Measurements from ENCODE around the gene AOPEP.
A peak's percentile ranks its signal among the peaks of the same experiment; 100 is the strongest.

Gene AOPEP

DNA sequence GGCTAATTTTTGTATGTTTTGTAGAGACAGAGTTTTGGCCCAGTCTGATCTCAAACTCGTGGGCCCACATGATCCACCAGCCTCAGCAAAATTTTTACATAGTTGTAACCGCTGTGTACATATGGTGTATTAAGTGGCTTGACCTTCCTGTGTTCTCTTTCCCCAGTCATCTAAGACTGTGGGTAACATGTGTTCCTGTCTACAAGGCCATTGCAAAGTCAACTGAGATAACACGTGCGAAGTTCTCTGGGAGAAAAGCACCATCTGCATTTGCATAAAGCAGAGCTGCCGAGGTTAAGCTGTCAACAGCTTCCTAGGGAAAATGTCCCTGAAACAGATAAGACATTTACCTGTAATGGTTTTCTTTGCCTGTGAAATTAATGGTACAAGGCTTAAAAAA is 317.3 kb downstream of the AOPEP start:
- Histone ChIP-seq H3K36me3 (ENCODE audit: control insufficient read depth in 5 of 5, insufficient read depth in 5 of 5, low read length in 5 of 5) (peaks cover 0 to 25% (median 3%) of the 10 kb centered on the region in 5 donors), H3K4me3 (ENCODE audit: low read depth in 1 of 5, low read length in 5 of 5) (no peak overlapping the region), H3K27ac (ENCODE audit: low read depth, low read length) (no peak overlapping the region), H3K9me3 (ENCODE audit: control insufficient read depth in 5 of 5, low read length in 5 of 5) (no peaks in the 10 kb centered on the region), H3K4me1 (ENCODE audit: control insufficient read depth in 5 of 5, insufficient read depth in 5 of 5, low read length in 5 of 5) (peaks cover 0 to 8% (median 4%) of the 10 kb centered on the region in 5 donors), H3K27me3 (ENCODE audit: control insufficient read depth in 5 of 5, insufficient read depth in 4 of 5, low read length in 5 of 5) (no peaks in the 10 kb centered on the region), H3K9ac (ENCODE audit: low read length in 5 of 5) (no peak overlapping the region)

DNA sequence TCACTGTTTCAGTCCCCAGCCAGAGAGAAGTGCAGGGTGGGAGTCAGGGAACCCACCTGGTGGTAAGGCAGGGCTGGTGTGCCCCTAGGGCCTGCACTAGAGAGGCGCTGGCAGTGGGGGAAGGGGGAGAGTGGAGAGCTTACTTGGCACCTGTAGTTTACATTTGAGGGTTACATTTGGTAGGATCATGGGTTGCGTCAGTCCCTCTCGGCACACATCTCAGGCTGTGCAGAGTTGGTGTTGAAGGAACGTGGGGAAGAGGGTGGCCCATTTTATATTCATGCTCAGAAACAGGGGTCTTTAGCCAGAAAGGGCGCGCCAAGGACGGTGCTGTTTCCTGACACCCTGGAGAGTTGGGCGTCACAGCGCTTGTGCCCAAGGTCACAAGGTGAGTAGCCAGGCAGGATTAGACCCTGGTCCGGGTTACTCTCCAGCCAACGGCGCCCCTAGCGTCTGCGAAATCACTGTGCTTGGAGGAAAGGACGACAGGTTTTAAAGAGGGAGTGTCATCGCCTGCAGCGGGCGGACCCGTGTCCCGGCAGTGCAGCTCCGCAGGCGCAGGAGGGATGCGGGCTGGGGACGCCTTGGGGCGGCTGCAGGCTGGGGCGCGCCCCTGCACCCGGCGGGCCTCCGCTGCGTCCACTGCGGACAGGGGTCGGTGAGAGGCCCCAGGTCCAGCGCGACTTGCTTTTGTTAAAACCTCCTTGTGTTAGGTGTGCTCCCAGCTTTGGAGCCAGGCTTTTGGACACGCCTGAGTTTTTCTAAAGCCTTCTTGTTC is 318.4 kb downstream of the AOPEP start:
- Histone ChIP-seq H3K27ac (ENCODE audit: low read depth, low read length) (no peak overlapping the region), H3K9ac (ENCODE audit: low read length in 5 of 5) (no peak overlapping the region), H3K9me3 (ENCODE audit: control insufficient read depth in 5 of 5, low read length in 5 of 5) (no peaks in the 10 kb centered on the region), H3K4me1 (ENCODE audit: control insufficient read depth in 5 of 5, insufficient read depth in 5 of 5, low read length in 5 of 5) (peaks cover 0 to 19% (median 11%) of the 10 kb centered on the region in 5 donors), H3K36me3 (ENCODE audit: control insufficient read depth in 5 of 5, insufficient read depth in 5 of 5, low read length in 5 of 5) (peaks cover 0 to 25% (median 3%) of the 10 kb centered on the region in 5 donors), H3K27me3 (ENCODE audit: control insufficient read depth in 5 of 5, insufficient read depth in 4 of 5, low read length in 5 of 5) (no peaks in the 10 kb centered on the region), H3K4me3 (ENCODE audit: low read depth in 1 of 5, low read length in 5 of 5) (no peak overlapping the region)

DNA sequence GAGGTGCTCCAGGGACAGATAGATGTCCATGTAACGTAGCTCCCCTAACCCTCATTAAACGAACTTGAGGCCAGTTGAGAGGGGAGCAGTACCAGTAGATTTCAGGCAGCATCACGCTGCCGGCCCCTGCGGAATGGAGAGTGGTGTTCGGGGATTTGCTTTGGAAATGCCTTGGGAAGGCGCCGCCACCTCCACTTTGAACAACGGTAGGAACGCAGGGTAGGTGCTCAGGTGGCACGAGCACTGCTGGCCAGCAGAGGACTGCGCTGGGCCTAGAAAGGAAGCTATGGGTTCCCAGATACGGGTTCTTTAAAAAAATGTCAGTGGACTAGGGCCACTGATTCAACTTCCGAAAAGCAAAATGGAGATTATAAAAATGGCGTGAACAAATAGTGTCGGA is 319.3 kb downstream of the AOPEP start:
- H3K27ac ChIP-seq (ENCODE audit: low read depth, low read length): no peak overlapping the region
- H3K9ac ChIP-seq (ENCODE audit: low read length in 5 of 5): no peak overlapping the region

DNA sequence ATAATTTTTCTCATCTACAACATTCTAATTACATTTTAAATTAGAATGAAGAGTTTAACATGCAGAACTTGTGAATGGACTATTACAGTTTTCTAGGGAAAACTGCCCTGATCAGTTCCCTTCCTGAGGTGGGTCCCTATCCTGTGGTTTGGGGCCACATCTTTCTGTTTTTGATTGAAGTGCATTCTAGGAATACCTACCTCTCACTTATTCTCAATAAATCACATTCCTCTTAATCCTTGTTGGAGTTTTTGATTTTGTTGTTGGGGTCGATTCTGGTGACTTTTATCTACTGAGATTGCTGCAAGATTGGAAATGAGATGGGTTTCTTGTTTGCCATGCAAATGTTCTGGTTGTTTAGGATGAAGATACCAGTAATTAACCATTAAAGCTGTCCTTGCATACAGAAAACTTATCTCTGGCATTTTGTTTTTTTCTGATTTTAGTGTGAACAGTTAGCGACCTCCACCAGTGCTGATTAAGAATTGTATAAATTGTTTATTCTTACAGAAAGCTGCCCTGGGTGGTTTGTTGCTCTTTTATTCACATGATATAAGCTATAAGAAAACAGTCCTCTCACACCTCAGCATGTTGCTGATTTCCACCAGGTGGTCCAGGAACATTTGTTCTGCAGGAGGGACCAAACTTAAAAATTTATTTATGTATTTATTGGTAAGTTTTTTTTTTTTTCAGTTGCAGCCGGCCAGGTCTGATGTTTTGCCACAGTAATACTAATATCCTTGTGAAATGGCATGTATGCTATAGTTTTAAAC is 321.1 kb downstream of the AOPEP start:
- Histone ChIP-seq H3K27me3 (ENCODE audit: control insufficient read depth in 5 of 5, insufficient read depth in 4 of 5, low read length in 5 of 5) (no peaks in the 10 kb centered on the region), H3K27ac (ENCODE audit: low read depth, low read length) (no peak overlapping the region), H3K9ac (ENCODE audit: low read length in 5 of 5) (peak overlapping the region in 1 of 5 donors; percentile 30), H3K9me3 (ENCODE audit: control insufficient read depth in 5 of 5, low read length in 5 of 5) (no peaks in the 10 kb centered on the region), H3K36me3 (ENCODE audit: control insufficient read depth in 5 of 5, insufficient read depth in 5 of 5, low read length in 5 of 5) (peaks cover 0 to 18% (median 3%) of the 10 kb centered on the region in 5 donors), H3K4me3 (ENCODE audit: low read depth in 1 of 5, low read length in 5 of 5) (peak overlapping the region in 4 of 5 donors; percentile 34 to 69 (median 44)), H3K4me1 (ENCODE audit: control insufficient read depth in 5 of 5, insufficient read depth in 5 of 5, low read length in 5 of 5) (peaks cover 0 to 19% (median 12%) of the 10 kb centered on the region in 5 donors)

More for the DNA sequence above, 319.3 kb downstream of the AOPEP start:
- Histone ChIP-seq H3K9me3 (ENCODE audit: control insufficient read depth in 5 of 5, low read length in 5 of 5) (no peaks in the 10 kb centered on the region), H3K4me3 (ENCODE audit: low read depth in 1 of 5, low read length in 5 of 5) (no peak overlapping the region), H3K4me1 (ENCODE audit: control insufficient read depth in 5 of 5, insufficient read depth in 5 of 5, low read length in 5 of 5) (peaks cover 0 to 19% (median 12%) of the 10 kb centered on the region in 5 donors), H3K27me3 (ENCODE audit: control insufficient read depth in 5 of 5, insufficient read depth in 4 of 5, low read length in 5 of 5) (no peaks in the 10 kb centered on the region), H3K36me3 (ENCODE audit: control insufficient read depth in 5 of 5, insufficient read depth in 5 of 5, low read length in 5 of 5) (peaks cover 0 to 18% (median 3%) of the 10 kb centered on the region in 5 donors)

DNA sequence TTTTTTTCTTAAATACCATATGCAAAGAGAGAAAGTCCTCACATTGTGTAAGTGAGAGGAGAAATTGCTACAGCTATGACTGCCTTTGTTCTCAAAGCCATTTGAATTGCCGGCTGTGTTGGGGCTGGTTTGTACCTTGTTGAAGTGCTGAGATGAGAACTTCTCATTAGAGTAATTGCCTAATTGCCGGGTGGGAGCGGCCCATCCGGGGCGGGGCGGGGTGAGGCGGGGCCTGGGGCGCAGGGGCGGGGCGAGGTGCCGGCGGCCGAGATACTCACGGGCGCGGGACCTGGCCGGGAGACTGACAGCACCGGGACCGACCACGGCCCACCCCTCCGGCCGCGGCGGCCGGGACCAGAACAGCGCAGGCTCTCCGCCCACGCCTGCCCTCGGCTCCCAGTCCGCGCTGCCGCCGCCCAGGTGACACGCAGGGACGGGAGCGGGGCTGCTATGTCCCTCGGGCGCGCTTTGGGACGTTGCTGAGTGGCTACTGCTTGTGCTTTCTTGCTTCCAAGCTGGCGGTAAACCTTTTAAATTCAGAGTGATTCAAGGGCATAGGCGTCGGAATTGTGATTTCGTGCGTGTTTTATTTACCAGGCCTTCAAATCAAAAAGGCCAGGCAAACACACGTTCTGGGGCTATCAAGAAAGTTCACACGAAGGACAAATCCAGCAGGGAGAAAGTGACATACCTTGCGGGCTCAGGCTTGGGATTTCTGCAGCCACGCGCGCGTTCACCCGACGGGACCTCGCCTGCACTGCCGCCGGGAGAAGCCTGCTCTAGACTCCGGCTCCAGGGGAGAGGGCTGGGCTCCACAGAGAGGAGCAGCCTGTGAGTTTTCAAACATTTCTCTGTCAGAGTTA is 322.0 kb downstream of the AOPEP start:
- Histone ChIP-seq H3K9ac (ENCODE audit: low read length in 5 of 5) (peak overlapping the region; percentile 41 to 77 (median 75)), H3K27ac (ENCODE audit: low read depth, low read length) (peak overlapping the region; percentile 69), H3K9me3 (ENCODE audit: control insufficient read depth in 5 of 5, low read length in 5 of 5) (no peaks in the 10 kb centered on the region), H3K27me3 (ENCODE audit: control insufficient read depth in 5 of 5, insufficient read depth in 4 of 5, low read length in 5 of 5) (no peaks in the 10 kb centered on the region), H3K4me3 (ENCODE audit: low read depth in 1 of 5, low read length in 5 of 5) (peak overlapping the region; percentile 68 to 76 (median 70)), H3K4me1 (ENCODE audit: control insufficient read depth in 5 of 5, insufficient read depth in 5 of 5, low read length in 5 of 5) (peaks cover 0 to 19% (median 12%) of the 10 kb centered on the region in 5 donors), H3K36me3 (ENCODE audit: control insufficient read depth in 5 of 5, insufficient read depth in 5 of 5, low read length in 5 of 5) (peaks cover 0 to 18% (median 3%) of the 10 kb centered on the region in 5 donors)

DNA sequence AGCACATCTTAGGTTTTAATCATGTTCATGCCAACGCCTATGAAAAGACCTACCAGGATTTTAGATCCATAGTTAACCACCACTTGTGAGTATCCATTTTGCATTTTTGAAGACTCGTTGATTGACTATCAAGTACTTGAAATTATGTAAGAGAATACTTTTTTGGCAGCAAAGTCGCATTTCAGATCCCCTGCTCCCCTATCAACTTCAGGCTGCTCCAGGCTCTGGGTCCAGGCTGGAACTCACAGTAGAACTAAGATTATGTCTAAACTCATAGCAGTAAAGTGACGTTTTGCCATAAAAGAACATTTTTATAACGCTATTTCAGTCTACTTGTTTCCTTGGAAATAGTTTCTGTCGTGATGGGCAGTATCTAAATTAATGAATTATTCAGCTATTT is 323.3 kb downstream of the AOPEP start:
- H3K27me3 ChIP-seq (ENCODE audit: control insufficient read depth in 5 of 5, insufficient read depth in 4 of 5, low read length in 5 of 5): no peaks in the 10 kb centered on the region
- no peak overlapping the region for H3K9ac ChIP-seq (ENCODE audit: low read length in 5 of 5)
- peaks cover 0 to 19% (median 12%) of the 10 kb centered on the region in 5 donors for H3K4me1 ChIP-seq (ENCODE audit: control insufficient read depth in 5 of 5, insufficient read depth in 5 of 5, low read length in 5 of 5)
- no peaks in the 10 kb centered on the region for H3K9me3 ChIP-seq (ENCODE audit: control insufficient read depth in 5 of 5, low read length in 5 of 5)
- peak overlapping the region; percentile 1 for H3K27ac ChIP-seq (ENCODE audit: low read depth, low read length)
- peaks cover 0 to 10% (median 2%) of the 10 kb centered on the region in 5 donors for H3K36me3 ChIP-seq (ENCODE audit: control insufficient read depth in 5 of 5, insufficient read depth in 5 of 5, low read length in 5 of 5)
- peak overlapping the region in 1 of 5 donors; percentile 23 for H3K4me3 ChIP-seq (ENCODE audit: low read depth in 1 of 5, low read length in 5 of 5)

DNA sequence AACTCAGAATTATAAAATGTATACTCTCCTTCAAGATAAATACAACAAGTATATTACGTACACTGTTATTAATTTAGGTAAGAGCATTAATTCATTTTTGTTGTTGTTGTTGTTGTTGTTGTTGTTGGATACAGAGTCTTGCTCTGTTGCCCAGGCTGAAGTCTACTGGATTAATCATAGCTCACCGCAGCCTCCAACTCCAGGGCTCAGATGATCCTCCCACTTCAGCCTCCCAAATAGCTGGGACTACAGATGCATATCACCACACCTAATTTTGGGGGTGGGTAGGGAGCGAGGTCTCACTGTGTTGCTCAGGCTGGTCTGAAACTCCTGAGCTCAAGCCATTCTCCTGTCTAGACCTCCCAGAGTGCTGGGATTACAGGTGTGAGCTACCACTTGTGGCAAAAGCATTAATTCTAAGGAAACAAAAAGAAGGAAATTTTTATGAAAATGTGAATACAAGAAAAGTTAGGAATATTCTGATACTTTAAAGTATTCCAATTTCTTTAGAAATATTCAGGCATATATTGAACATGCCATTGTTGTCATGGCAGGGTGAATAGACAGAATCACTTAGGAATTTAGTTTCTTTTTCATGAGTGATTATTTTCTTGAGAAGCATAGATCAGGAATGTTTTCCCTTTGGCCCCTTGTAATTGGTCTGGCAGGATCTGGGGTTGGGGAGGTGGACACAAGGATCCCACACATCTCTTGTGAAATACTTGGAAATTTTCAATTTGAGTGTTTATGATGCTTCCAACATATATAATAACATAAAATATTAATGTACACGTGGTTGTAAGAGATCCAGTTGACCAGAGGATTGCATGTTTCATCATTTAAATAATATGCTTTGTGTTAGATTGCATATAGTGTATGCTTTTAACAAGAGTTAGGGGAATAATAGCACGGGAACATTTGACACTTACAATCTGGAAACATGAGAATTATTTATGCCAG is 327.4 kb downstream of the AOPEP start:
- no peaks in the 10 kb centered on the region for H3K27me3 ChIP-seq (ENCODE audit: control insufficient read depth in 5 of 5, insufficient read depth in 4 of 5, low read length in 5 of 5)
- no peak overlapping the region for H3K9ac ChIP-seq (ENCODE audit: low read length in 5 of 5)
- no peak overlapping the region for H3K27ac ChIP-seq (ENCODE audit: low read depth, low read length)
- H3K36me3 ChIP-seq (ENCODE audit: control insufficient read depth in 5 of 5, insufficient read depth in 5 of 5, low read length in 5 of 5): no peaks in the 10 kb centered on the region
- peaks cover 1 to 26% (median 19%) of the 10 kb centered on the region in 5 donors for H3K4me1 ChIP-seq (ENCODE audit: control insufficient read depth in 5 of 5, insufficient read depth in 5 of 5, low read length in 5 of 5)
- no peaks in the 10 kb centered on the region for H3K9me3 ChIP-seq (ENCODE audit: control insufficient read depth in 5 of 5, low read length in 5 of 5)
- no peak overlapping the region for H3K4me3 ChIP-seq (ENCODE audit: low read depth in 1 of 5, low read length in 5 of 5)

DNA sequence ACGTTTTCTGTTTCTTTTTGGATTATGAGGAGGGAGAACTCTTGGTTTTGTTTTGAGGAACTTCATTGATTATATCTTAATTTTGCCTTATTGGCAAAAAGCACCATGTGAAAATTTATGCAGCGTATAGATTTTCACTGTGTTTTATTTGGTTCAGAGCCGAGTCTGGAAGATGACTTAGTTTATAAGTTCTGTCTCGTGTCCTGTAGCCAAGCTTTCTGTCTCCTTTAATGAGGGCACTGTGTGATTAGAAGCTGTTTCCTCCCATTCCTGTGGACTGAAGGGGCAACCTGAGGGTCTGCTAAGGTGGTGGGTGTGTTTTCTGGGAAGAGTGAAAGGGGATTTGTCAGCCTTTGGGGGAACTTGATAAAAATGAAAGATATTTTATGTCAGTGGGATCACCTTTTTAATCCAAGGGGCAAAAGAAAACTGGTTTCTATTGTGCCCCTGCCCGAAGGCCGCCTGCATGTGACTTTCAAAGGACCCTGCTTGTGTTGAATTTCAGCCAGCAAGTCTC is 328.9 kb downstream of the AOPEP start:
- H3K4me3 ChIP-seq (ENCODE audit: low read depth in 1 of 5, low read length in 5 of 5): peak overlapping the region in 1 of 5 donors; percentile 16
- peak overlapping the region; percentile 65 for H3K27ac ChIP-seq (ENCODE audit: low read depth, low read length)
- no peaks in the 10 kb centered on the region for H3K27me3 ChIP-seq (ENCODE audit: control insufficient read depth in 5 of 5, insufficient read depth in 4 of 5, low read length in 5 of 5)
- H3K4me1 ChIP-seq (ENCODE audit: control insufficient read depth in 5 of 5, insufficient read depth in 5 of 5, low read length in 5 of 5): peaks cover 1 to 24% (median 12%) of the 10 kb centered on the region in 5 donors
- H3K9me3 ChIP-seq (ENCODE audit: control insufficient read depth in 5 of 5, low read length in 5 of 5): no peaks in the 10 kb centered on the region
- no peaks in the 10 kb centered on the region for H3K36me3 ChIP-seq (ENCODE audit: control insufficient read depth in 5 of 5, insufficient read depth in 5 of 5, low read length in 5 of 5)
- peak overlapping the region in 1 of 5 donors; percentile 9 for H3K9ac ChIP-seq (ENCODE audit: low read length in 5 of 5)

Measured in subcutaneous abdominal adipose tissue (tissue), 5 donors.